HG03097 (cell line): Measurements from ENCODE around the gene PTPN23.

Experiments used
- ATAC-seq: cut with Tn5 transposase; IDR thresholded peaks from one replicate; pipeline ENCODE4 v1.9.1; 2021; ENCODE audit not compliant: unreplicated experiment, low FRiP score

Gene PTPN23

GRCh38 chr3:47419083-47420043 lies 38.5 kb downstream of the PTPN23 start:
- ATAC-seq, result no peak

- no peak for ATAC-seq
These were observed 39.2 kb downstream of the PTPN23 start for GRCh38 chr3:47420044-47420430.

GRCh38 chr3:47420511-47421484 lies 40.0 kb downstream of the PTPN23 start:
- peak; percentile 53 for ATAC-seq

GRCh38 chr3:47421741-47422649 lies 41.2 kb downstream of the PTPN23 start:
- ATAC-seq, result no peak

- no peak for ATAC-seq
These were observed 41.9 kb downstream of the PTPN23 start for GRCh38 chr3:47422743-47423142.

GRCh38 chr3:47423548-47424145 lies 42.8 kb downstream of the PTPN23 start:
- no peak for ATAC-seq

GRCh38 chr3:47424434-47425382 lies 43.9 kb downstream of the PTPN23 start:
- ATAC-seq, result no peak

GRCh38 chr3:47425383-47425778 lies 44.6 kb downstream of the PTPN23 start:
- ATAC-seq, result no peak

GRCh38 chr3:47425959-47426358 lies 45.1 kb downstream of the PTPN23 start:
- ATAC-seq, result no peak

GRCh38 chr3:47427866-47428265 lies 47.0 kb downstream of the PTPN23 start:
- no peak for ATAC-seq

- ATAC-seq, result no peak
These were observed 47.8 kb downstream of the PTPN23 start for GRCh38 chr3:47428662-47429061.

- ATAC-seq, result no peak
These were observed 48.9 kb downstream of the PTPN23 start for GRCh38 chr3:47429476-47430270.

GRCh38 chr3:47430606-47431005 lies 49.8 kb downstream of the PTPN23 start:
- ATAC-seq, result no peak

- ATAC-seq, result no peak
These were observed 50.4 kb downstream of the PTPN23 start for GRCh38 chr3:47431225-47431624.

- ATAC-seq, result no peak
These were observed 51.9 kb downstream of the PTPN23 start for GRCh38 chr3:47432673-47433072.

GRCh38 chr3:47433796-47434195 lies 53.0 kb downstream of the PTPN23 start:
- ATAC-seq, result no peak

GRCh38 chr3:47434849-47435248 lies 54.0 kb downstream of the PTPN23 start:
- ATAC-seq, result no peak

- no peak for ATAC-seq
These were observed 55.4 kb downstream of the PTPN23 start for GRCh38 chr3:47436180-47436579.
